ENCODE measurements around the gene RAVER2. TPM values are rescaled to one million over a fixed set of nuclear protein-coding genes. Genes with fewer than 3 reads are reported as not detected.
A peak's percentile ranks its signal among the peaks of the same experiment; 100 is the strongest.

Gene RAVER2
- total and polyA plus RNA-seq, 2 of the 13 experiments (the other 11 are each of a cell fraction or from before 2014, with no cell fraction given): 11.4 to 15.4 TPM

DNA sequence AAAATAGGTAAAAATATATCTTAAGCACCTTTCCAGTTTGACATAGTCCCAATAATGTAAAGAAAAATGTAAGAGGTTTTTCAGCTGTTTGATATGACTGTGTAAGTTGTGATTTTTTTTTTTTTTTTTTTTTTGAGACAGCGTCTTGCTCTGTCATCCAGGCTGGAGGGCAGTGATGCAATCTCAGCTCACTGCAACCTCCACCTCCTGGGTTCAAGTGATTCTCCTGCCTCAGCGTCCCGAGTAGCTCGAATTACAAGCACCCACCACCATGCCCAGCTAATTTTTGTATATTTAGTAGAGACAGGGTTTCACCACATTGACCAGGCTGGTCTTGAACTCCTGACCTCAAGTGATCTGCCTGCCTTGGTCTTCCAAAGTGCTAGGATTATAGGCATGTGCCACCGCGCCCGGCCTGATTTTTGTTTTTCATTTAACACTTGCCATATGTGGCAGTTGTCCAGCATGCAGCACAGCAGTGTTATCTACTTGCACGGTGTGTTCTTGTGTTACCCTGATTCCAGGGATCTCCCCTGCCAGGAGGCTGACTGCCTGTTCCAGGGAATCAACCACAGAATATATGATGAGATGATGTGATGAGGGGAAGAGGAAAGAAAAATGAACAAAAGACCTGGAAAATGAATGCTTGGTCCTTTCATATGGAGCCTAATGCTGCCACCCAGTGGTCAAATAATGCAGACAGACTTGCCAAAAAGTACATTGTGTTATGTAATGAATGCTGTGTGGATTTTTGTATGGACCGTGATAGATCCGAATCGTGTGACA, 79.0 kb downstream of the RAVER2 start (continued):
- TF ChIP-seq, protein P1, sequence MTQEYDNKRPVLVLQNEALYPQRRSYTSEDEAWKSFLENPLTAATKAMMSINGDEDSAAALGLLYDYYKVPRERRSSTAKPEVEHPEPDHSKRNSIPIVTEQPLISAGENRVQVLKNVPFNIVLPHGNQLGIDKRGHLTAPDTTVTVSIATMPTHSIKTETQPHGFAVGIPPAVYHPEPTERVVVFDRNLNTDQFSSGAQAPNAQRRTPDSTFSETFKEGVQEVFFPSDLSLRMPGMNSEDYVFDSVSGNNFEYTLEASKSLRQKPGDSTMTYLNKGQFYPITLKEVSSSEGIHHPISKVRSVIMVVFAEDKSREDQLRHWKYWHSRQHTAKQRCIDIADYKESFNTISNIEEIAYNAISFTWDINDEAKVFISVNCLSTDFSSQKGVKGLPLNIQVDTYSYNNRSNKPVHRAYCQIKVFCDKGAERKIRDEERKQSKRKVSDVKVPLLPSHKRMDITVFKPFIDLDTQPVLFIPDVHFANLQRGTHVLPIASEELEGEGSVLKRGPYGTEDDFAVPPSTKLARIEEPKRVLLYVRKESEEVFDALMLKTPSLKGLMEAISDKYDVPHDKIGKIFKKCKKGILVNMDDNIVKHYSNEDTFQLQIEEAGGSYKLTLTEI (CRISPR knock-in tag; conservative IDR thresholded peaks at IDR 0.05): no peak
- TF ChIP-seq SMAD3 (CRISPR knock-in tag; IDR thresholded peaks at IDR 0.05) (0 out of 2 replicates have a peak, but pooled peaks have one; percentile 43), ZFYVE20 (CRISPR knock-in tag; IDR thresholded peaks at IDR 0.05; ENCODE audit: borderline replicate concordance, low read depth) (no peak), TCF7 (IDR thresholded peaks at IDR 0.05; ENCODE audit: low read depth) (no peak), TOPORS (CRISPR knock-in tag; IDR thresholded peaks at IDR 0.05) (no peak), BCL6 (CRISPR knock-in tag; IDR thresholded peaks at IDR 0.05) (0 out of 2 replicates have a peak, but pooled peaks have one; percentile 12), ZNF331 (CRISPR knock-in tag; IDR thresholded peaks at IDR 0.05) (0 out of 2 replicates have a peak, but pooled peaks have one; percentile 23), ZNF256 (CRISPR knock-in tag; conservative IDR thresholded peaks at IDR 0.05) (no peak), TARDBP (CRISPR knock-in tag; IDR thresholded peaks at IDR 0.05) (0 out of 2 replicates have a peak, but pooled peaks have one; percentile 27), FLYWCH1 (CRISPR knock-in tag; IDR thresholded peaks at IDR 0.05) (no peak), RAD21 (CRISPR knock-in tag; IDR thresholded peaks at IDR 0.05) (peak; percentile 81), HDAC2 (CRISPR knock-in tag; IDR thresholded peaks at IDR 0.05) (0 out of 2 replicates have a peak, but pooled peaks have one; percentile 21), GATAD2A (CRISPR knock-in tag; IDR thresholded peaks at IDR 0.05) (peak; percentile 40; the same call in 1 of the 2 replicates), ZNF510 (CRISPR knock-in tag; IDR thresholded peaks at IDR 0.05; ENCODE audit: low read depth) (0 out of 2 replicates have a peak, but pooled peaks have one; percentile 25)
- TF ChIP-seq, protein P2, sequence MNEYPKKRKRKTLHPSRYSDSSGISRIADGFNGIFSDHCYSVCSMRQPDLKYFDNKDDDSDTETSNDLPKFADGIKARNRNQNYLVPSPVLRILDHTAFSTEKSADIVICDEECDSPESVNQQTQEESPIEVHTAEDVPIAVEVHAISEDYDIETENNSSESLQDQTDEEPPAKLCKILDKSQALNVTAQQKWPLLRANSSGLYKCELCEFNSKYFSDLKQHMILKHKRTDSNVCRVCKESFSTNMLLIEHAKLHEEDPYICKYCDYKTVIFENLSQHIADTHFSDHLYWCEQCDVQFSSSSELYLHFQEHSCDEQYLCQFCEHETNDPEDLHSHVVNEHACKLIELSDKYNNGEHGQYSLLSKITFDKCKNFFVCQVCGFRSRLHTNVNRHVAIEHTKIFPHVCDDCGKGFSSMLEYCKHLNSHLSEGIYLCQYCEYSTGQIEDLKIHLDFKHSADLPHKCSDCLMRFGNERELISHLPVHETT (CRISPR knock-in tag; conservative IDR thresholded peaks at IDR 0.05): no peak
- TF ChIP-seq, protein P3, sequence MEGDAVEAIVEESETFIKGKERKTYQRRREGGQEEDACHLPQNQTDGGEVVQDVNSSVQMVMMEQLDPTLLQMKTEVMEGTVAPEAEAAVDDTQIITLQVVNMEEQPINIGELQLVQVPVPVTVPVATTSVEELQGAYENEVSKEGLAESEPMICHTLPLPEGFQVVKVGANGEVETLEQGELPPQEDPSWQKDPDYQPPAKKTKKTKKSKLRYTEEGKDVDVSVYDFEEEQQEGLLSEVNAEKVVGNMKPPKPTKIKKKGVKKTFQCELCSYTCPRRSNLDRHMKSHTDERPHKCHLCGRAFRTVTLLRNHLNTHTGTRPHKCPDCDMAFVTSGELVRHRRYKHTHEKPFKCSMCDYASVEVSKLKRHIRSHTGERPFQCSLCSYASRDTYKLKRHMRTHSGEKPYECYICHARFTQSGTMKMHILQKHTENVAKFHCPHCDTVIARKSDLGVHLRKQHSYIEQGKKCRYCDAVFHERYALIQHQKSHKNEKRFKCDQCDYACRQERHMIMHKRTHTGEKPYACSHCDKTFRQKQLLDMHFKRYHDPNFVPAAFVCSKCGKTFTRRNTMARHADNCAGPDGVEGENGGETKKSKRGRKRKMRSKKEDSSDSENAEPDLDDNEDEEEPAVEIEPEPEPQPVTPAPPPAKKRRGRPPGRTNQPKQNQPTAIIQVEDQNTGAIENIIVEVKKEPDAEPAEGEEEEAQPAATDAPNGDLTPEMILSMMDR (CRISPR knock-in tag; IDR thresholded peaks at IDR 0.05): peak; percentile 89
- TF ChIP-seq, protein P4, sequence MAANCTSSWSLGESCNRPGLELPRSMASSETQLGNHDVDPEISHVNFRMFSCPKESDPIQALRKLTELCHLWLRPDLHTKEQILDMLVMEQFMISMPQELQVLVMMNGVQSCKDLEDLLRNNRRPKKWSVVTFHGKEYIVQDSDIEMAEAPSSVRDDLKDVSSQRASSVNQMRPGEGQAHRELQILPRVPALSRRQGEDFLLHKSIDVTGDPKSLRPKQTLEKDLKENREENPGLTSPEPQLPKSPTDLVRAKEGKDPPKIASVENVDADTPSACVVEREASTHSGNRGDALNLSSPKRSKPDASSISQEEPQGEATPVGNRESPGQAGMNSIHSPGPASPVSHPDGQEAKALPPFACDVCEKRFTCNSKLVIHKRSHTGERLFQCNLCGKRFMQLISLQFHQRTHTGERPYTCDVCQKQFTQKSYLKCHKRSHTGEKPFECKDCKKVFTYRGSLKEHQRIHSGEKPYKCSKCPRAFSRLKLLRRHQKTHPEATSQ (CRISPR knock-in tag; IDR thresholded peaks at IDR 0.05; ENCODE audit: borderline replicate concordance): 0 out of 2 replicates have a peak, but pooled peaks have one; percentile 31
- TF ChIP-seq, protein P5, sequence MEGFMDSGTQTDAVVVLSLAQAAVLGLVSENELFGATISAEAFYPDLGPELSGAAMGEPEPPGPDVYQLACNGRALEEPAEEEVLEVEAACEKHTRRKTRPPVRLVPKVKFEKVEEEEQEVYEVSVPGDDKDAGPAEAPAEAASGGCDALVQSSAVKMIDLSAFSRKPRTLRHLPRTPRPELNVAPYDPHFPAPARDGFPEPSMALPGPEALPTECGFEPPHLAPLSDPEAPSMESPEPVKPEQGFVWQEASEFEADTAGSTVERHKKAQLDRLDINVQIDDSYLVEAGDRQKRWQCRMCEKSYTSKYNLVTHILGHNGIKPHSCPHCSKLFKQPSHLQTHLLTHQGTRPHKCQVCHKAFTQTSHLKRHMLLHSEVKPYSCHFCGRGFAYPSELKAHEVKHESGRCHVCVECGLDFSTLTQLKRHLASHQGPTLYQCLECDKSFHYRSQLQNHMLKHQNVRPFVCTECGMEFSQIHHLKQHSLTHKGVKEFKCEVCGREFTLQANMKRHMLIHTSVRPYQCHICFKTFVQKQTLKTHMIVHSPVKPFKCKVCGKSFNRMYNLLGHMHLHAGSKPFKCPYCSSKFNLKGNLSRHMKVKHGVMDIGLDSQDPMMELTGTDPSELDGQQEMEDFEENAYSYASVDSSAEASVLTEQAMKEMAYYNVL (CRISPR knock-in tag; IDR thresholded peaks at IDR 0.05; ENCODE audit: borderline replicate concordance): 0 out of 2 replicates have a peak, but pooled peaks have one; percentile 33
- TF ChIP-seq, protein P6, sequence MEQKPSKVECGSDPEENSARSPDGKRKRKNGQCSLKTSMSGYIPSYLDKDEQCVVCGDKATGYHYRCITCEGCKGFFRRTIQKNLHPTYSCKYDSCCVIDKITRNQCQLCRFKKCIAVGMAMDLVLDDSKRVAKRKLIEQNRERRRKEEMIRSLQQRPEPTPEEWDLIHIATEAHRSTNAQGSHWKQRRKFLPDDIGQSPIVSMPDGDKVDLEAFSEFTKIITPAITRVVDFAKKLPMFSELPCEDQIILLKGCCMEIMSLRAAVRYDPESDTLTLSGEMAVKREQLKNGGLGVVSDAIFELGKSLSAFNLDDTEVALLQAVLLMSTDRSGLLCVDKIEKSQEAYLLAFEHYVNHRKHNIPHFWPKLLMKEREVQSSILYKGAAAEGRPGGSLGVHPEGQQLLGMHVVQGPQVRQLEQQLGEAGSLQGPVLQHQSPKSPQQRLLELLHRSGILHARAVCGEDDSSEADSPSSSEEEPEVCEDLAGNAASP (CRISPR knock-in tag; IDR thresholded peaks at IDR 0.05; ENCODE audit: borderline replicate concordance): peak; percentile 53; the same call in 1 of the 2 replicates
